D721Med (cell line): ENCODE measurements around the gene PCED1B.
"Not testable (repeated sequence)": the region's sequence is repeated elsewhere in the genome, so short reads cannot be mapped to it uniquely, and the experiment has no call there.

Experiments
- DNase-seq: peaks from one replicate; pipeline ENCODE4 v3.0.0; 2011; ENCODE audit warnings: low spot score; ENCODE audit not compliant: insufficient read length
- FAIRE-seq: peaks from 2 replicates; lab custom pipeline; 2011; peaks lifted over from hg19 to GRCh38; lab: Jason Lieb, UNC
- CTCF ChIP-seq: IDR thresholded peaks from 2 replicates; pipeline ENCODE4 v1.5.1; 2012; ENCODE audit warnings: mild to moderate bottlenecking, control low read depth; ENCODE audit not compliant: insufficient read depth; ENCODE audit errors: missing control alignments

Gene PCED1B

GRCh38 chr12:47054659-47055058 is 24.8 kb upstream of the PCED1B start:
- TF ChIP-seq CTCF: no peak
- DNase-seq (no peak), FAIRE-seq (no peak)

- FAIRE-seq, DNase-seq: not testable (repeated sequence)
Observed at GRCh38 chr12:47055856-47056255, 23.6 kb upstream of the PCED1B start.

GRCh38 chr12:47056944-47057343 is 22.5 kb upstream of the PCED1B start:
- FAIRE-seq: not testable (repeated sequence)

GRCh38 chr12:47058640-47059039 is 20.8 kb upstream of the PCED1B start:
- not testable (repeated sequence) for FAIRE-seq, DNase-seq

More at GRCh38 chr12:47056944-47057343, 22.5 kb upstream of the PCED1B start:
- DNase-seq: not testable (repeated sequence)

- TF ChIP-seq CTCF: no peak
- FAIRE-seq (no peak), DNase-seq (no peak)
Observed at GRCh38 chr12:47065546-47065945, 13.9 kb upstream of the PCED1B start.

- DNase-seq: no peak
- no peak for TF ChIP-seq CTCF
- no peak for FAIRE-seq
Observed at GRCh38 chr12:47066278-47067025, 13.0 kb upstream of the PCED1B start.

- TF ChIP-seq CTCF: no peak
- FAIRE-seq (no peak), DNase-seq (no peak)
Observed at GRCh38 chr12:47067176-47067575, 12.2 kb upstream of the PCED1B start.

- DNase-seq (no peak), FAIRE-seq (no peak)
- TF ChIP-seq CTCF: no peak
Observed at GRCh38 chr12:47067771-47068431, 11.5 kb upstream of the PCED1B start.

GRCh38 chr12:47068539-47068938 is 10.9 kb upstream of the PCED1B start:
- FAIRE-seq (no peak), DNase-seq (no peak)
- TF ChIP-seq CTCF: no peak
